IMR-90 (cell line): ENCODE data around the gene LINC00237. TPM values are rescaled to one million over a fixed set of nuclear protein-coding genes. Genes with fewer than 3 reads are reported as not detected.

ENCODE experiments used
- ATAC-seq: fragments of 200-7000 bp; cut with Tn5 transposase; 2 replicates; pipeline ENCODE4 v1.9.1; 2020; ENCODE audit warnings: low read depth, mild to moderate bottlenecking, moderate library complexity
- BruUV-seq: library from RNA; stranded (reverse); fragments of 400-500 nt; replicated peaks from 2 replicates; lab custom pipeline; 2021; lab: Mats Ljungman, UMichigan
- CTCF ChIA-PET: fragments of 300-600 bp; formaldehyde crosslinking; extraction: SDS; loops from one replicate; lab custom pipeline; 2021; ENCODE audit warnings: antibody characterized with exemption; lab: Yijun Ruan, JAX
- POLR2A ChIA-PET: fragments of 300-600 bp; sonication (Branson Sonifier 250); formaldehyde crosslinking; loops from one replicate; lab custom pipeline; 2022; ENCODE audit warnings: antibody characterized with exemption; ENCODE audit not compliant: unreplicated experiment; lab: Charles Lee
- DNase-seq: peaks from one replicate; pipeline ENCODE4 v3.0.0; 2013
- H2AFZ ChIP-seq: replicated peaks from 2 replicates; pipeline ENCODE3; 2013; ENCODE audit warnings: low read length, mild to moderate bottlenecking; ENCODE audit not compliant: poor library complexity
- H2AK5ac ChIP-seq: 2 replicates; pipeline ENCODE4 v1.6.1; 2013; ENCODE audit warnings: low read depth, low read length, inconsistent platforms
- H2AK9ac ChIP-seq: replicated peaks from 2 replicates; pipeline ENCODE3; 2013; ENCODE audit warnings: mild to moderate bottlenecking, low read depth, low read length, moderate library complexity; ENCODE audit not compliant: poor library complexity
- H2BK120ac ChIP-seq: 2 replicates; pipeline ENCODE4 v1.6.1; 2013; ENCODE audit warnings: low read depth, low read length, inconsistent platforms
- H2BK15ac ChIP-seq: 3 replicates; pipeline ENCODE4 v1.6.1; 2013; ENCODE audit warnings: low read depth, low read length, inconsistent platforms
- H2BK20ac ChIP-seq: 2 replicates; pipeline ENCODE4 v1.6.1; 2013; ENCODE audit warnings: low read depth, mild to moderate bottlenecking, inconsistent platforms, low read length, moderate library complexity
- H2BK5ac ChIP-seq: 2 replicates; pipeline ENCODE4 v1.6.1; 2013; ENCODE audit warnings: mild to moderate bottlenecking, low read depth, low read length, inconsistent platforms; ENCODE audit not compliant: poor library complexity, severe bottlenecking
- H3K14ac ChIP-seq: replicated peaks from 2 replicates; pipeline ENCODE4 v1.6.1; 2013; ENCODE audit warnings: low read depth, low read length, inconsistent platforms
- H3K18ac ChIP-seq: 2 replicates; pipeline ENCODE4 v1.6.1; 2013; ENCODE audit warnings: low read depth, low read length, control low read depth
- H3K23ac ChIP-seq: 2 replicates; pipeline ENCODE4 v1.6.1; 2013; ENCODE audit warnings: low read depth, low read length, inconsistent platforms
- H3K27ac ChIP-seq: 2 replicates; pipeline ENCODE4 v1.5.1; 2013; ENCODE audit warnings: mild to moderate bottlenecking, control low read depth, low read length; ENCODE audit not compliant: insufficient read depth
- H3K27me3 ChIP-seq: 2 replicates; pipeline ENCODE4 v1.6.1; 2013; ENCODE audit warnings: low read length; ENCODE audit not compliant: control insufficient read depth, insufficient read depth
- H3K36me3 ChIP-seq: 2 replicates; pipeline ENCODE4 v1.6.1; 2013; ENCODE audit warnings: low read length, mixed read lengths; ENCODE audit not compliant: control insufficient read depth, insufficient read depth
- H3K4ac ChIP-seq: 2 replicates; pipeline ENCODE4 v1.6.1; 2013; ENCODE audit warnings: low read depth, low read length, inconsistent platforms
- H3K4me1 ChIP-seq: 2 replicates; pipeline ENCODE4 v1.6.1; 2013; ENCODE audit warnings: low read length, mixed read lengths; ENCODE audit not compliant: control insufficient read depth, insufficient read depth
- H3K4me2 ChIP-seq: 2 replicates; pipeline ENCODE4 v1.6.1; 2013; ENCODE audit warnings: low read depth, mild to moderate bottlenecking, control low read depth, low read length, moderate library complexity
- H3K4me3 ChIP-seq: 2 replicates; pipeline ENCODE4 v1.5.1; 2013; ENCODE audit warnings: low read depth, mild to moderate bottlenecking, control low read depth, low read length, moderate library complexity; ENCODE audit not compliant: insufficient read depth
- H3K56ac ChIP-seq: 2 replicates; pipeline ENCODE4 v1.6.1; 2013; ENCODE audit warnings: low read length, inconsistent platforms; ENCODE audit not compliant: insufficient read depth; ENCODE audit errors: extremely low read depth
- H3K79me1 ChIP-seq, 2 experiments: 2 replicates each; pipeline ENCODE4 v1.6.1; 2013; ENCODE audit warnings: low read length in 2 of 2, inconsistent platforms in 1 of 2, low read depth in 1 of 2
- H3K9ac ChIP-seq: 2 replicates; pipeline ENCODE4 v1.6.1; 2013; ENCODE audit warnings: low read depth, low read length, control low read depth
- H3K9me1 ChIP-seq: 2 replicates; pipeline ENCODE4 v1.6.1; 2013; ENCODE audit warnings: low read length, inconsistent platforms; ENCODE audit not compliant: insufficient read depth
- H3K9me3 ChIP-seq: 2 replicates; pipeline ENCODE4 v1.6.1; 2013; ENCODE audit warnings: low read length; ENCODE audit not compliant: control insufficient read depth, insufficient read depth
- H4K20me1 ChIP-seq: 2 replicates; pipeline ENCODE4 v1.6.1; 2013; ENCODE audit warnings: low read length, inconsistent platforms; ENCODE audit not compliant: insufficient read depth
- H4K5ac ChIP-seq: 2 replicates; pipeline ENCODE4 v1.6.1; 2013; ENCODE audit warnings: mild to moderate bottlenecking, low read depth, low read length, control low read depth
- H4K8ac ChIP-seq, 2 experiments: 2 replicates each; pipeline ENCODE4 v1.6.1; 2013; ENCODE audit warnings: low read depth in 2 of 2, low read length in 2 of 2, control low read depth in 1 of 2, inconsistent platforms in 1 of 2
- H4K91ac ChIP-seq: 2 replicates; pipeline ENCODE4 v1.6.1; 2013; ENCODE audit warnings: low read depth, low read length, inconsistent platforms; ENCODE audit not compliant: insufficient read depth
- POLR2A ChIP-seq: IDR thresholded peaks from 2 replicates; pipeline ENCODE4 v1.6.1; 2012; ENCODE audit warnings: mild to moderate bottlenecking, low read depth, low read length
- SMC3 ChIP-seq: fragments of 150-350 bp; IDR thresholded peaks from 2 replicates; pipeline ENCODE4 v1.6.1; 2016; ENCODE audit warnings: low read depth, mild to moderate bottlenecking, antibody characterized with exemption, low read length, moderate library complexity
- WGBS, 2 experiments: methylation state at CpG; one replicate each; pipeline versions ENCODE4 v1.1.5 to v1.1.7; 2013; ENCODE audit warnings: missing lambda C conversion rate in 2 of 2; ENCODE audit not compliant: insufficient read length in 1 of 2; ENCODE audit errors: extremely low coverage in 2 of 2; 5-methylcytosine and 5-hydroxymethylcytosine counted together
- dilution Hi-C: fragments of 300-500 bp; cut with HindIII; formaldehyde crosslinking; loops from one replicate; pipeline ENCODE4 v1.14.3; 2018; ENCODE audit warnings: low sequenced_read_pairs; ENCODE audit not compliant: unreplicated experiment
- in situ Hi-C: fragments of 300-500 bp; cut with MboI; formaldehyde crosslinking; loops from 3 replicates; pipeline ENCODE4 v1.14.3; 2019; ENCODE audit warnings: low sequenced_read_pairs, inconsistent platforms, mixed read lengths
- intact Hi-C: fragments of 100-400 bp; cut with micrococcal nuclease; formaldehyde crosslinking; loops from 2 replicates; pipeline ENCODE4 v1.10.0; 2022
- polyA plus RNA-seq, 3 experiments: library from polyadenylated mRNA; depleted of rRNA; stranded (reverse); fragments of >200 nt; gene quantifications; 2 replicates each; pipeline ENCODE4 v1.2.3, GENCODE V29; 2012; ENCODE audit warnings: low replicate concordance in 1 of 3
- total RNA-seq: library from RNA; depleted of rRNA; stranded (reverse); fragments of >200 nt; gene quantifications from 2 replicates; pipeline ENCODE4 v1.2.3, GENCODE V29; 2012

Gene LINC00237
- total and polyA plus RNA-seq, 2 of the 4 experiments (the other 2 are of a cell fraction): not detected

DNA sequence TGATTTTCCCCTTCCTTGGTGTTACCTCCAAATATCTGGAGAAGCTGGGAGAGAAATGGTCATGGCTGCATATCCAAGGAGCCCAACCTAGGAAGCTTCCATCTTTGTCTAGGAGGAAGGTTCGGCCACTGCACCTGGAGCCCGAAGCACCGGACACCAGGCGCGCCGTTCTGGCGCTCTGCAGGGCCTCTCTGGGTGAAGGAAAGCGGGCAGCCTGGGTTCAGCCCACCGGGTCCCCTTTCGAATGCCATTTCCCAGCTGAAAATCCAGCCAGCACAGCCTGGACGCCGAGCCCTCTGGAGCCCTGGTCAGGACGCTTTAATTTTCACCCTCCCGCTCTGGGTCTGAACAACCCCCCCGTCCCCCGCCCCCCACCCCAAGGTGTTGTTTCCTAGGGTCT lies 1.2 kb downstream of the LINC00237 start:
- Histone ChIP-seq H3K79me1 (no peaks in the 10 kb centered on the region), H3K56ac (no peak overlapping the region), H3K14ac (no peak overlapping the region), H2AFZ (no peak overlapping the region), H3K36me3 (no peaks in the 10 kb centered on the region), H3K27ac (no peak overlapping the region), H3K9me3 (peaks cover 4% of the 10 kb centered on the region), H3K27me3 (peaks cover 82% of the 10 kb centered on the region), H3K23ac (no peak overlapping the region), H3K9ac (no peak overlapping the region), H4K5ac (no peak overlapping the region), H3K4me2 (no peak overlapping the region), H3K9me1 (no peaks in the 10 kb centered on the region; the same call in 1 of the 2 replicates), H4K91ac (no peak overlapping the region), H3K4me3 (no peak overlapping the region), H2BK20ac (no peak overlapping the region), H2BK120ac (no peak overlapping the region), H3K4me1 (peaks cover 5% of the 10 kb centered on the region; the same call in 1 of the 2 replicates), H2AK5ac (no peak overlapping the region), H3K4ac (no peak overlapping the region), H3K18ac (no peak overlapping the region), H4K8ac (no peak overlapping the region), H2BK5ac (no peak overlapping the region), H2BK15ac (no peak overlapping the region), H4K20me1 (no peaks in the 10 kb centered on the region), H2AK9ac (no peak overlapping the region)
- no TSS peak for BruUV-seq
- intact Hi-C loops: no loop called here
- no peak for TF ChIP-seq POLR2A
- no peak for TF ChIP-seq SMC3
- no peak for ATAC-seq
- POLR2A ChIA-PET: no interaction called here
- no peak for DNase-seq
- CTCF ChIA-PET: no interaction called here
- dilution Hi-C loops: no loop called here
- in situ Hi-C loops: no loop called here
- WGBS, 2 experiments: 3% methylated on average over 5 of the region's 16 CpGs; no CpG with 5 or more reads in 1 of the 2 experiments
